CD4-positive, alpha-beta T cell (primary cell): ENCODE measurements around the gene SOCS6. TPM values are rescaled to one million over a fixed set of nuclear protein-coding genes. Genes with fewer than 3 reads are reported as not detected.
"Not testable (repeated sequence)": the region's sequence is repeated elsewhere in the genome, so short reads cannot be mapped to it uniquely, and the experiment has no call there.

Experiments used
- ATAC-seq: fragments of 200-7000 bp; cut with Tn5 transposase; one replicate; pipeline ENCODE4 v1.10.0; 2022; ENCODE audit warnings: mild to moderate bottlenecking; ENCODE audit not compliant: poor library complexity
- CTCF ChIA-PET: fragments of 350-600 bp; sonication (Branson Sonifier 250); formaldehyde crosslinking; loops from one replicate; lab custom pipeline; 2021; ENCODE audit warnings: antibody characterized with exemption, inconsistent platforms; lab: Charles Lee
- POLR2A ChIA-PET: fragments of 350-600 bp; sonication (Branson Sonifier 250); formaldehyde crosslinking; loops from one replicate; lab custom pipeline; 2021; ENCODE audit warnings: antibody characterized with exemption, inconsistent platforms; lab: Charles Lee
- DNase-seq, 14 experiments: peaks; one replicate each; pipeline ENCODE4 v3.0.0-alpha.2; 2013 to 2020; ENCODE audit warnings: mixed read lengths in 2 of 14
- H3K27ac ChIP-seq, 2 donors: one replicate each; pipeline versions ENCODE4 v1.5.1 to v1.7.0; 2013; ENCODE audit warnings: low read length in 2 of 2, low read depth in 1 of 2, mild to moderate bottlenecking in 1 of 2
- H3K27me3 ChIP-seq, 2 experiments: 1 replicate in 1 of 2; 2 replicates in 1 of 2; pipeline versions ENCODE4 v1.6.1 to v1.7.0; 2013; ENCODE audit warnings: low read length in 2 of 2, control low read depth in 1 of 2, mild to moderate bottlenecking in 1 of 2, moderate library complexity in 1 of 2; ENCODE audit not compliant: insufficient read depth in 2 of 2, control insufficient read depth in 1 of 2
- H3K36me3 ChIP-seq: one replicate; pipeline ENCODE4 v1.6.1; 2013; ENCODE audit warnings: low read length, control low read depth; ENCODE audit not compliant: insufficient read depth
- H3K4me1 ChIP-seq: one replicate; pipeline ENCODE4 v1.6.1; 2013; ENCODE audit warnings: low read length, control low read depth; ENCODE audit not compliant: insufficient read depth
- H3K4me3 ChIP-seq: one replicate; pipeline ENCODE4 v1.5.1; 2013; ENCODE audit warnings: mild to moderate bottlenecking, low read length, moderate library complexity
- H3K9me3 ChIP-seq, 2 experiments: 1 replicate in 1 of 2; 2 replicates in 1 of 2; pipeline versions ENCODE4 v1.6.1 to v1.7.0; 2013; ENCODE audit warnings: low read length in 2 of 2, mild to moderate bottlenecking in 2 of 2, control low read depth in 1 of 2, moderate library complexity in 1 of 2; ENCODE audit not compliant: control insufficient read depth in 1 of 2, insufficient read depth in 1 of 2
- H3K27ac Mint-ChIP-seq: one replicate; pipeline ENCODE4 v1.8.0; 2020; ENCODE audit warnings: mixed read lengths
- H3K27me3 Mint-ChIP-seq: one replicate; pipeline ENCODE4 v1.8.0; 2021; ENCODE audit warnings: mixed read lengths
- H3K36me3 Mint-ChIP-seq: one replicate; pipeline ENCODE4 v1.8.0; 2021; ENCODE audit warnings: low read depth, mixed read lengths
- H3K4me1 Mint-ChIP-seq: one replicate; pipeline ENCODE4 v1.8.0; 2021; ENCODE audit warnings: low read depth, mixed read lengths
- H3K4me3 Mint-ChIP-seq: one replicate; pipeline ENCODE4 v1.8.0; 2020; ENCODE audit warnings: mild to moderate bottlenecking, mixed read lengths
- H3K9me3 Mint-ChIP-seq: one replicate; pipeline ENCODE4 v1.8.0; 2020; ENCODE audit warnings: mixed read lengths
- intact Hi-C, 2 experiments: fragments of 100-400 bp; cut with DNase I in 1 of 2; cut with micrococcal nuclease in 1 of 2; formaldehyde crosslinking; loops; one replicate each; pipeline versions ENCODE4 v1.15.1 to v1.9.0; 2023 to 2025; cut with DNase I, micrococcal nuclease
- total RNA-seq, 174 experiments: library from RNA in 2 of 174; stranded (reverse) in 2 of 174; gene quantifications; one replicate each; pipeline ENCODE4 v1.2.3 and lab custom pipeline; 2021 to 2026
- TF ChIP-seq, protein P1 (sequence below): fragments of 200-600 bp; IDR thresholded peaks from one replicate; pipeline ENCODE4 v1.8.0; 2022; ENCODE audit warnings: antibody characterized with exemption, mild to moderate bottlenecking

SOCS6 gene
- total RNA-seq, 2 experiments from 2014 or later, result 1.8 to 2.5 TPM

DNA sequence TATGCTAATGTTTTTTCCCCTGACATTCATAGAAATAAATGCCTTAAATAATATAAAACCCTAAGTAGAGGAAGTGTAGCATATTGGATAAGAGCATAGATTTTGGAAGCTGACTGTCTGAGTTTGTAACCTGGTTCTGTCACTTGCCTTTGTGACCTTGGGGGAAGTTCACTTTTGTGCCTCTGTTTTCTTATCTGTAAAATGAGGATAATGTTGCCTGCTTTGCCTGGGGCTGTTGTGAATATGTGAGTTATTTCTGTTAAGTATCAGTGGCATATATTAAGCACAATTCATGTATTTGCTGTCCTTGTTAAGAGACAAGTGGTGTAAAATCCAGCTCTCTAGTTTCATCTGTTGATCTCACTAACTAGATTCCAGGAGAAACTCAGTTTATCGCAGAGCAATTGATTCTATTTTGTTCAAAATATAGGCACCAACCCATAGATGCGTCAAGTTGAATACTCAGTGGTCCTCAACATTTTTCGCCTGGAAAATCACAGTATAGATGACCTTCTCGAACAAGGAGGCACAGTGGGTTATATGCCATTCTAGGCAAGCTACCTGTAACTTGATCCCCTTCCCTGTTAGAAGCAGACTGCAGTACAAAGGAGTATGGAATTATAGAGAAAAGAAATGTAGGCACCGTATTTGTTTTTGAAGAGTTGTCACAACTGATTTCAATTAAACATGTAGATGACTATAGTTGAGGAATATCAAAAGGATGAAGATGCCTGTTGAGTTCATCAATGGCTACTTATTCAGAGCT is 67.0 kb downstream of the SOCS6 start:
- H3K4me1 Mint-ChIP-seq, result no peaks in the 10 kb centered on the region
- Histone ChIP-seq H3K27ac (no peak overlapping the region), H3K9me3 (peaks cover 0 to 3% of the 10 kb centered on the region in 2 experiments), H3K36me3 (no peaks in the 10 kb centered on the region), H3K4me1 (no peaks in the 10 kb centered on the region), H3K27me3 (no peaks in the 10 kb centered on the region), H3K4me3 (no peak overlapping the region)
- ChIA-PET POLR2A (no interaction called here), CTCF (no interaction called here)
- ATAC-seq, result no peak
- H3K36me3 Mint-ChIP-seq, result no peaks in the 10 kb centered on the region
- H3K27me3 Mint-ChIP-seq, result peaks cover 7% of the 10 kb centered on the region
- intact Hi-C loops, result no loop called here
- peaks cover 5% of the 10 kb centered on the region for H3K9me3 Mint-ChIP-seq
- H3K27ac Mint-ChIP-seq, result no peak overlapping the region
- TF ChIP-seq, protein P1, sequence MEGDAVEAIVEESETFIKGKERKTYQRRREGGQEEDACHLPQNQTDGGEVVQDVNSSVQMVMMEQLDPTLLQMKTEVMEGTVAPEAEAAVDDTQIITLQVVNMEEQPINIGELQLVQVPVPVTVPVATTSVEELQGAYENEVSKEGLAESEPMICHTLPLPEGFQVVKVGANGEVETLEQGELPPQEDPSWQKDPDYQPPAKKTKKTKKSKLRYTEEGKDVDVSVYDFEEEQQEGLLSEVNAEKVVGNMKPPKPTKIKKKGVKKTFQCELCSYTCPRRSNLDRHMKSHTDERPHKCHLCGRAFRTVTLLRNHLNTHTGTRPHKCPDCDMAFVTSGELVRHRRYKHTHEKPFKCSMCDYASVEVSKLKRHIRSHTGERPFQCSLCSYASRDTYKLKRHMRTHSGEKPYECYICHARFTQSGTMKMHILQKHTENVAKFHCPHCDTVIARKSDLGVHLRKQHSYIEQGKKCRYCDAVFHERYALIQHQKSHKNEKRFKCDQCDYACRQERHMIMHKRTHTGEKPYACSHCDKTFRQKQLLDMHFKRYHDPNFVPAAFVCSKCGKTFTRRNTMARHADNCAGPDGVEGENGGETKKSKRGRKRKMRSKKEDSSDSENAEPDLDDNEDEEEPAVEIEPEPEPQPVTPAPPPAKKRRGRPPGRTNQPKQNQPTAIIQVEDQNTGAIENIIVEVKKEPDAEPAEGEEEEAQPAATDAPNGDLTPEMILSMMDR, result no peak
- H3K4me3 Mint-ChIP-seq, result no peak overlapping the region
- DNase-seq, result no peak

GRCh38 chr18:70358105-70358406 is 69.2 kb downstream of the SOCS6 start:
- H3K27ac ChIP-seq, H3K27me3 ChIP-seq, H3K27me3 Mint-ChIP-seq, H3K9me3 ChIP-seq, H3K27ac Mint-ChIP-seq, POLR2A ChIA-PET, DNase-seq, intact Hi-C loops, H3K4me1 Mint-ChIP-seq, H3K36me3 ChIP-seq, H3K36me3 Mint-ChIP-seq, H3K4me3 ChIP-seq, H3K4me3 Mint-ChIP-seq, H3K9me3 Mint-ChIP-seq, H3K4me1 ChIP-seq, ATAC-seq: not testable (repeated sequence)
- CTCF ChIA-PET, result interaction anchor here (1.2 kb wide), 1 partner anchor 8 kb away, joined by 3 read pairs; no protein-coding TSS in a partner anchor

- no peak for ATAC-seq
- POLR2A ChIA-PET, result no interaction called here
- intact Hi-C loops, result no loop called here
- CTCF ChIA-PET, result no interaction called here
- Mint-ChIP-seq H3K27ac (no peak overlapping the region), H3K4me1 (no peaks in the 10 kb centered on the region), H3K9me3 (no peaks in the 10 kb centered on the region), H3K36me3 (no peaks in the 10 kb centered on the region), H3K4me3 (no peak overlapping the region), H3K27me3 (peaks cover 7% of the 10 kb centered on the region)
- TF ChIP-seq, protein P1, result no peak
- DNase-seq, result no peak
- no peaks in the 10 kb centered on the region for H3K4me1 ChIP-seq
- peaks cover 0 to 3% of the 10 kb centered on the region in 2 experiments for H3K9me3 ChIP-seq
- no peaks in the 10 kb centered on the region for H3K36me3 ChIP-seq
- no peak overlapping the region for H3K27ac ChIP-seq
- H3K4me3 ChIP-seq, result no peak overlapping the region
- no peaks in the 10 kb centered on the region for H3K27me3 ChIP-seq
These were observed 70.2 kb downstream of the SOCS6 start for GRCh38 chr18:70359071-70359470.

- no peak for DNase-seq
- no peaks in the 10 kb centered on the region for H3K36me3 Mint-ChIP-seq
- no peak overlapping the region for H3K27ac Mint-ChIP-seq
- intact Hi-C loops, result no loop called here
- H3K27me3 Mint-ChIP-seq, result peaks cover 12% of the 10 kb centered on the region
- no peak overlapping the region for H3K27ac ChIP-seq
- no peaks in the 10 kb centered on the region for H3K9me3 Mint-ChIP-seq
- ChIA-PET CTCF (interaction anchor here (1.1 kb wide), 1 partner anchor 11 kb away, joined by 3 read pairs; no protein-coding TSS in a partner anchor), POLR2A (no interaction called here)
- no peak overlapping the region for H3K4me3 ChIP-seq
- H3K4me3 Mint-ChIP-seq, result no peak overlapping the region
- H3K9me3 ChIP-seq, result no peaks in the 10 kb centered on the region
- no peak for ATAC-seq
- no peaks in the 10 kb centered on the region for H3K27me3 ChIP-seq
- H3K4me1 Mint-ChIP-seq, result no peaks in the 10 kb centered on the region
- no peaks in the 10 kb centered on the region for H3K4me1 ChIP-seq
- no peaks in the 10 kb centered on the region for H3K36me3 ChIP-seq
- TF ChIP-seq, protein P1, result no peak
These were observed 73.4 kb downstream of the SOCS6 start for GRCh38 chr18:70362258-70362657.
